ENCODE measurements around the gene MAP4K5.

DNA sequence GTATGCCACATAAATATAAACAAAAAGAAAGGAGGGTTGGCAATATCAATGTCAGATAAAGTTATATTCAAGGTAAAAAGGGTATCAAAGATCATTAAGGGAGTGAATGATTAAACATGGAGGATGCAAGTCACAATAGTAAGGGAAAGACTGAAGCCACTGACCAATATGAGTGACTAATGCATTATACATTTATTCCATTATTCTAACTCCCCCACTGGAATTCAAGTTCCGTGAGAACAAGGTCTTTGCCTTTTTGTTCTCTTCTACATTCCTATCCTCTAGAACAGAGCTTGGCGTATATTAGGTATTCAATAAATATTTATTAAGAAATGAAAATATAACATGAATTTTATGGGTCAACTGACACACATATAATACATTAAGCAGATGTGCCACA, 30.7 kb downstream of the MAP4K5 start:
- TF ChIP-seq, protein P1, sequence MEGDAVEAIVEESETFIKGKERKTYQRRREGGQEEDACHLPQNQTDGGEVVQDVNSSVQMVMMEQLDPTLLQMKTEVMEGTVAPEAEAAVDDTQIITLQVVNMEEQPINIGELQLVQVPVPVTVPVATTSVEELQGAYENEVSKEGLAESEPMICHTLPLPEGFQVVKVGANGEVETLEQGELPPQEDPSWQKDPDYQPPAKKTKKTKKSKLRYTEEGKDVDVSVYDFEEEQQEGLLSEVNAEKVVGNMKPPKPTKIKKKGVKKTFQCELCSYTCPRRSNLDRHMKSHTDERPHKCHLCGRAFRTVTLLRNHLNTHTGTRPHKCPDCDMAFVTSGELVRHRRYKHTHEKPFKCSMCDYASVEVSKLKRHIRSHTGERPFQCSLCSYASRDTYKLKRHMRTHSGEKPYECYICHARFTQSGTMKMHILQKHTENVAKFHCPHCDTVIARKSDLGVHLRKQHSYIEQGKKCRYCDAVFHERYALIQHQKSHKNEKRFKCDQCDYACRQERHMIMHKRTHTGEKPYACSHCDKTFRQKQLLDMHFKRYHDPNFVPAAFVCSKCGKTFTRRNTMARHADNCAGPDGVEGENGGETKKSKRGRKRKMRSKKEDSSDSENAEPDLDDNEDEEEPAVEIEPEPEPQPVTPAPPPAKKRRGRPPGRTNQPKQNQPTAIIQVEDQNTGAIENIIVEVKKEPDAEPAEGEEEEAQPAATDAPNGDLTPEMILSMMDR (IDR thresholded peaks at IDR 0.05) = no peak
- TF ChIP-seq POLR2A (IDR thresholded peaks at IDR 0.05; ENCODE audit: low read length) (no peak), CEBPB (IDR thresholded peaks at IDR 0.05) (no peak), EP300 (IDR thresholded peaks at IDR 0.05) (no peak), CHD2 (IDR thresholded peaks at IDR 0.05; ENCODE audit: low read length, partially characterized antibody) (no peak), MAFK (IDR thresholded peaks at IDR 0.05; ENCODE audit: partially characterized antibody) (no peak), CBX2 (IDR thresholded peaks at IDR 0.05; ENCODE audit: borderline replicate concordance, low read depth) (no peak)

All from A549 (cell line).